ENCODE data around the gene SH3PXD2A. TPM values are rescaled to one million over a fixed set of nuclear protein-coding genes. Genes with fewer than 3 reads are reported as not detected.
"Not testable (repeated sequence)": the region's sequence is repeated elsewhere in the genome, so short reads cannot be mapped to it uniquely, and the experiment has no call there.

SH3PXD2A gene
- total RNA-seq, 4 donors from 2014 or later: 6.2 to 16.8 (median 11.4) TPM

DNA sequence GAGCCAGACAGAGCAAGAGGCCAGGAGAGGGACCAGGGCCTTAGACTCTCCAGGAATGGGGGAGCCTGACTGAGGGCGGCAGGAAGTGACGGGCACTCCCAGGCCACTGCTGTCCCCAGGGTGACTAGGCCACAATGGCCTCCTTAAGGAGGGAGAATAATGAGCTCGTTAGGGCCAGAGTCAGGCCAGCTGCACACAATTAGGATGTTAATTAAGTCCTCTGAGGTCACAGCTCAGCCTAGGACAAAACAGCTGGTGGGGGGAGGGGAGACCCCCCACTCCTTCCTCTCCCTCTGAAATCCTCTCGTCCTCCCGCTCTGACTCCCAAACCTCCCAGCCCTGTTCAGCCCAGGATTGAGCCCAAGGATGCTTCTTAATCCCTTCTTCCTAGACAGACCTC lies 218.9 kb downstream of the SH3PXD2A start:
- DNase-seq (no peak), ATAC-seq (no peak)
- TF ChIP-seq, protein P1, sequence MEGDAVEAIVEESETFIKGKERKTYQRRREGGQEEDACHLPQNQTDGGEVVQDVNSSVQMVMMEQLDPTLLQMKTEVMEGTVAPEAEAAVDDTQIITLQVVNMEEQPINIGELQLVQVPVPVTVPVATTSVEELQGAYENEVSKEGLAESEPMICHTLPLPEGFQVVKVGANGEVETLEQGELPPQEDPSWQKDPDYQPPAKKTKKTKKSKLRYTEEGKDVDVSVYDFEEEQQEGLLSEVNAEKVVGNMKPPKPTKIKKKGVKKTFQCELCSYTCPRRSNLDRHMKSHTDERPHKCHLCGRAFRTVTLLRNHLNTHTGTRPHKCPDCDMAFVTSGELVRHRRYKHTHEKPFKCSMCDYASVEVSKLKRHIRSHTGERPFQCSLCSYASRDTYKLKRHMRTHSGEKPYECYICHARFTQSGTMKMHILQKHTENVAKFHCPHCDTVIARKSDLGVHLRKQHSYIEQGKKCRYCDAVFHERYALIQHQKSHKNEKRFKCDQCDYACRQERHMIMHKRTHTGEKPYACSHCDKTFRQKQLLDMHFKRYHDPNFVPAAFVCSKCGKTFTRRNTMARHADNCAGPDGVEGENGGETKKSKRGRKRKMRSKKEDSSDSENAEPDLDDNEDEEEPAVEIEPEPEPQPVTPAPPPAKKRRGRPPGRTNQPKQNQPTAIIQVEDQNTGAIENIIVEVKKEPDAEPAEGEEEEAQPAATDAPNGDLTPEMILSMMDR (IDR thresholded peaks at IDR 0.05 in 4 of 5, conservative IDR thresholded peaks at IDR 0.05 in 1 of 5): no peak
- TF ChIP-seq POLR2A (IDR thresholded peaks at IDR 0.05): no peak
- intact Hi-C loops (cut with DNase I; ENCODE audit: low total_unique reads): no loop called here
- Histone ChIP-seq H3K27me3 (no peaks in the 10 kb centered on the region), H3K27ac (no peak overlapping the region), H3K9me3 (no peaks in the 10 kb centered on the region), H3K4me3 (no peak overlapping the region), H3K4me1 (peaks cover 50 to 58% of the 10 kb centered on the region in 2 donors), H3K36me3 (no peaks in the 10 kb centered on the region)
- in situ Hi-C loops (cut with MboI; ENCODE audit: low sequenced_read_pairs in 4 of 4): no loop called here

DNA sequence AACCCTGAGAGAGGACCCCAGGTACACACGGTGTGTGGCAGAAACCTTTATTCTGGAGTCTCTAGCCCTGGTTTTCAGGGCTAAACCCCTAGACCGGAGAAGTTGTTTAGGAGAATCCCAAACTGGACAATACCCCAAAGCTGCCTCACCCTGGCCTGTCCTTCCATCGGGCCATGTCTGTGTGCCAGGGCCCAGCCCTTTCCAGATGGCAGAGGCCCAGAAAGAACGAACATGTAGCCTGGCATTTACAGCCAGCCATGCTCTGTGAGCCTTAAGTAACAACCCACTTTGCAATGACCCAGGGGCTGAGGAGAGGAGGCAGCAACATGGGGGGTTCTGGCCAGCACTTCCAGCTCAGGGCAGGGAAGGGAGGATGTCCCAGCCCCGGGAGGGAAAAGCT lies 219.8 kb downstream of the SH3PXD2A start:
- H3K36me3 ChIP-seq: no peaks in the 10 kb centered on the region
- H3K4me3 ChIP-seq: no peak overlapping the region
- intact Hi-C loops (cut with DNase I; ENCODE audit: low total_unique reads) (no loop called here), in situ Hi-C loops (cut with MboI; ENCODE audit: low sequenced_read_pairs in 4 of 4) (no loop called here)
- ATAC-seq (peak; percentile 51 to 54), DNase-seq (peak in 1 of 2 donors; percentile 56)
- no peaks in the 10 kb centered on the region for H3K9me3 ChIP-seq
- TF ChIP-seq POLR2A (IDR thresholded peaks at IDR 0.05): no peak
- TF ChIP-seq, protein P1 (IDR thresholded peaks at IDR 0.05 in 4 of 5, conservative IDR thresholded peaks at IDR 0.05 in 1 of 5): no peak
- no peak overlapping the region for H3K27ac ChIP-seq
- peaks cover 41 to 49% of the 10 kb centered on the region in 2 donors for H3K4me1 ChIP-seq
- H3K27me3 ChIP-seq: no peaks in the 10 kb centered on the region

DNA sequence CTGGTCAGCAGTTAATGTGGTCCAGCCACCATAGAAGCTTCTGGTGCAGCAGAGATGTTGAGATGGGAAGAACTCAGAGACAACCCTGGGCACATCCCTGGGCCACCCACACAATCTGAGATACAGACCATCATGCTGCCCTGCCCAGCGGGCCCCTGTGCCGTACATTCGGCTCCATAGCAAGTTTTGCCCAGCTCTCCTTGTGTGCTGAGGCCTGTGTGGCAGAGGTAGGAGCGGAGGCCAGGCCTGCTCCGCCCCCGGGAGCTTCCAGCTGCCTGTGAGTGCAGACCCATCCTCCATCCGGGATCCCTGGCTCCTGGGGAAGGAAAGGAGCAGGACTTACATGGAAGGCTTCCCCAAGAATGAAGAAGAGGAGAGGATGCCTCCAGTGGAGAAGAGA lies 221.5 kb downstream of the SH3PXD2A start:
- H3K27me3 ChIP-seq: no peaks in the 10 kb centered on the region
- H3K4me3 ChIP-seq: no peak overlapping the region
- ATAC-seq: no peak
- H3K36me3 ChIP-seq: no peaks in the 10 kb centered on the region
- no peak for DNase-seq
- peaks cover 36 to 38% of the 10 kb centered on the region in 2 donors for H3K4me1 ChIP-seq
- no peaks in the 10 kb centered on the region for H3K9me3 ChIP-seq
- in situ Hi-C loops (cut with MboI; ENCODE audit: low sequenced_read_pairs in 4 of 4): no loop called here
- no peak for TF ChIP-seq POLR2A (IDR thresholded peaks at IDR 0.05)
- TF ChIP-seq, protein P1 (IDR thresholded peaks at IDR 0.05 in 4 of 5, conservative IDR thresholded peaks at IDR 0.05 in 1 of 5): no peak
- no peak overlapping the region for H3K27ac ChIP-seq
- intact Hi-C loops (cut with DNase I; ENCODE audit: low total_unique reads): no loop called here

DNA sequence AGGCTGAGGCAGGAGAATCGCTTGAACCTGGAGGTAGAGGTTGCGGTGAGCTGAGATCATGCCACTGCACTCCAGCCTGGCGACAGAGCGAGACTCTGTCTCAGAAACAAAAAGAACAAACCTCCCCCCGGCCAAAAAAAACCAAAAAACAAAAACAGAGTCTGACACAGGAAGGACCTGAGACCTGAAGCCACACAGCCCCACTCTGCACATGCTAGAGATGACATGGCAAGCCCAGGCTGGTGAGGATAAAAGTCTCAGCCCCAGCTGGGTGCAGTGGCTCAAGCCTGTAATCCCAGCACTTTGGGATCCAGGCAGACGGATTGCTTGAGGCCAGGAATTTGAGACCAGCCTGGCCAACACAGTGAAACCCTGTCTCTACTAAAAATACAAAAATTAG lies 222.5 kb downstream of the SH3PXD2A start:
- H3K27ac ChIP-seq; H3K36me3 ChIP-seq; H3K27me3 ChIP-seq; in situ Hi-C loops (cut with MboI; ENCODE audit: low sequenced_read_pairs in 4 of 4); intact Hi-C loops (cut with DNase I; ENCODE audit: low total_unique reads); H3K4me3 ChIP-seq; ATAC-seq; H3K9me3 ChIP-seq; DNase-seq: not testable (repeated sequence)
- peaks cover 28 to 30% of the 10 kb centered on the region in 2 donors for H3K4me1 ChIP-seq

DNA sequence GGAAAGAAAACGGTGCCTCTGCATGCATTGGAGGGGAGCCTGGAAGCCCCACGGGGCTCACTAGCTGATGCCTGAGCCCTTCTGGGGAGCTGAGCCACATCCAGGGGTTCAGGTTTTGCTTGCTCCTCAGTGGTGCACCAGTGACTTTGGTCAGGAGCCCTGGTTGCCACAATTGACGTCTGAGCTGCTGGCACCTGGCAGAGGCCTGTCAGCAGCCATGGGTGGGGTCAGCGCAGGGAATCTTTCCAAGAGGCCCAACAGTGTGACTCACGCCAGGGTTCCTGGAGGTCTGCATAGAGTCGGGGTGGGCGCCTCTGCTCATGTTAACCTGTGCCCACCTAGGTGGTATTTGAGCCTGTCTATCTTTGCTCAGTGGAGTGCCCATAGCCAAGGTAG lies 223.1 kb downstream of the SH3PXD2A start:
- in situ Hi-C loops (cut with MboI; ENCODE audit: low sequenced_read_pairs in 4 of 4): no loop called here
- Histone ChIP-seq H3K4me3 (no peak overlapping the region), H3K9me3 (no peaks in the 10 kb centered on the region), H3K4me1 (peaks cover 22 to 23% of the 10 kb centered on the region in 2 donors), H3K36me3 (no peaks in the 10 kb centered on the region), H3K27me3 (no peaks in the 10 kb centered on the region), H3K27ac (no peak overlapping the region)
- no peak for ATAC-seq
- intact Hi-C loops (cut with DNase I; ENCODE audit: low total_unique reads): no loop called here
- TF ChIP-seq, protein P1 (IDR thresholded peaks at IDR 0.05 in 4 of 5, conservative IDR thresholded peaks at IDR 0.05 in 1 of 5): no peak
- TF ChIP-seq POLR2A (IDR thresholded peaks at IDR 0.05): no peak
- no peak for DNase-seq

All from gastrocnemius medialis (tissue), 4 donors.